Measurements from ENCODE around the gene CST7.

DNA sequence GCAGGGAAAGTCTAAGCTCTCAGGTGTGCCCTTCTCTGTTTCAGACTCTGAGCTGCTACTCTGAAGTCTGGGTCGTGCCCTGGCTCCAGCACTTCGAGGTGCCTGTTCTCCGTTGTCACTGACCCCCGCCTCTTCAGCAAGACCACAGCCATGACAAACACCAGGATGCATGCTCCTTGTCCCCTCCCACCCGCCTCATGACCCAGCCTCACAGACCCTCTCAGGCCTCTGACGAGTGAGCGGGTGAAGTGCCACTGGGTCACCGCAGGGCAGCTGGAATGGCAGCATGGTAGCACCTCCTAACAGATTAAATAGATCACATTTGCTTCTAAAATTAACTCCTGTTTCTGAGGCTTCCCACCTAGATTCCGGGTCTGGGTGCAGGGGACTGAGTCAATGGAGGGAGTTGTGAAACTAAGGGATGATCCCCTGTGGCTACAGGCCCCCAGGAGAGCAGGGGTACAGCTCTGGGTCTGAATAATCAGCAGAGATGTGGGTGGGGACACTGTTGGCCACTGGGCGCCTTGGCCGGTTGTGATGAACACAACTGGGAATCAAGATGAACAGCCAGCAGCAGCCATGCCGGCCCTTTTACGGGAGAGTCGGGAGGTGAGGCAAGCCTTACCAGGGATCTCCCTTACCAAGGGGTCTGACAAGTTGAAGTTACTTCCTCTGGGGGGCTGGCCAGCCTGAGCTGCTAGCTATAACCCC, 10.7 kb downstream of the CST7 start:
- TF ChIP-seq, protein P1, sequence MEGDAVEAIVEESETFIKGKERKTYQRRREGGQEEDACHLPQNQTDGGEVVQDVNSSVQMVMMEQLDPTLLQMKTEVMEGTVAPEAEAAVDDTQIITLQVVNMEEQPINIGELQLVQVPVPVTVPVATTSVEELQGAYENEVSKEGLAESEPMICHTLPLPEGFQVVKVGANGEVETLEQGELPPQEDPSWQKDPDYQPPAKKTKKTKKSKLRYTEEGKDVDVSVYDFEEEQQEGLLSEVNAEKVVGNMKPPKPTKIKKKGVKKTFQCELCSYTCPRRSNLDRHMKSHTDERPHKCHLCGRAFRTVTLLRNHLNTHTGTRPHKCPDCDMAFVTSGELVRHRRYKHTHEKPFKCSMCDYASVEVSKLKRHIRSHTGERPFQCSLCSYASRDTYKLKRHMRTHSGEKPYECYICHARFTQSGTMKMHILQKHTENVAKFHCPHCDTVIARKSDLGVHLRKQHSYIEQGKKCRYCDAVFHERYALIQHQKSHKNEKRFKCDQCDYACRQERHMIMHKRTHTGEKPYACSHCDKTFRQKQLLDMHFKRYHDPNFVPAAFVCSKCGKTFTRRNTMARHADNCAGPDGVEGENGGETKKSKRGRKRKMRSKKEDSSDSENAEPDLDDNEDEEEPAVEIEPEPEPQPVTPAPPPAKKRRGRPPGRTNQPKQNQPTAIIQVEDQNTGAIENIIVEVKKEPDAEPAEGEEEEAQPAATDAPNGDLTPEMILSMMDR (IDR thresholded peaks at IDR 0.05; ENCODE audit: insufficient read depth, low read length), result no peak
- TF ChIP-seq, protein P2, sequence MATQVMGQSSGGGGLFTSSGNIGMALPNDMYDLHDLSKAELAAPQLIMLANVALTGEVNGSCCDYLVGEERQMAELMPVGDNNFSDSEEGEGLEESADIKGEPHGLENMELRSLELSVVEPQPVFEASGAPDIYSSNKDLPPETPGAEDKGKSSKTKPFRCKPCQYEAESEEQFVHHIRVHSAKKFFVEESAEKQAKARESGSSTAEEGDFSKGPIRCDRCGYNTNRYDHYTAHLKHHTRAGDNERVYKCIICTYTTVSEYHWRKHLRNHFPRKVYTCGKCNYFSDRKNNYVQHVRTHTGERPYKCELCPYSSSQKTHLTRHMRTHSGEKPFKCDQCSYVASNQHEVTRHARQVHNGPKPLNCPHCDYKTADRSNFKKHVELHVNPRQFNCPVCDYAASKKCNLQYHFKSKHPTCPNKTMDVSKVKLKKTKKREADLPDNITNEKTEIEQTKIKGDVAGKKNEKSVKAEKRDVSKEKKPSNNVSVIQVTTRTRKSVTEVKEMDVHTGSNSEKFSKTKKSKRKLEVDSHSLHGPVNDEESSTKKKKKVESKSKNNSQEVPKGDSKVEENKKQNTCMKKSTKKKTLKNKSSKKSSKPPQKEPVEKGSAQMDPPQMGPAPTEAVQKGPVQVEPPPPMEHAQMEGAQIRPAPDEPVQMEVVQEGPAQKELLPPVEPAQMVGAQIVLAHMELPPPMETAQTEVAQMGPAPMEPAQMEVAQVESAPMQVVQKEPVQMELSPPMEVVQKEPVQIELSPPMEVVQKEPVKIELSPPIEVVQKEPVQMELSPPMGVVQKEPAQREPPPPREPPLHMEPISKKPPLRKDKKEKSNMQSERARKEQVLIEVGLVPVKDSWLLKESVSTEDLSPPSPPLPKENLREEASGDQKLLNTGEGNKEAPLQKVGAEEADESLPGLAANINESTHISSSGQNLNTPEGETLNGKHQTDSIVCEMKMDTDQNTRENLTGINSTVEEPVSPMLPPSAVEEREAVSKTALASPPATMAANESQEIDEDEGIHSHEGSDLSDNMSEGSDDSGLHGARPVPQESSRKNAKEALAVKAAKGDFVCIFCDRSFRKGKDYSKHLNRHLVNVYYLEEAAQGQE (IDR thresholded peaks at IDR 0.05; ENCODE audit: insufficient replicate concordance, low read depth), result no peak
- TF ChIP-seq POLR2AphosphoS5 (IDR thresholded peaks at IDR 0.05; ENCODE audit: low read depth) (no peak), SPI1 (IDR thresholded peaks at IDR 0.05; ENCODE audit: borderline replicate concordance, low read depth) (no peak)
